Central memory CD8-positive, alpha-beta T cell (primary cell): ENCODE measurements around the gene MAMDC4.

ENCODE experiments used
- ATAC-seq: fragments of 150-1000 bp; cut with Tn5 transposase; replicated peaks from 2 replicates; pipeline ENCODE4 v1.10.0; 2022; ENCODE audit warnings: mild to moderate bottlenecking, moderate FRiP score, moderate number of reproducible peaks; ENCODE audit not compliant: poor library complexity, severe bottlenecking; ENCODE audit errors: extremely low read depth
- DNase-seq, 2 donors: peaks; one replicate each; pipeline ENCODE4 v3.0.0; 2021; ENCODE audit warnings: low spot score in 2 of 2
- H3K27ac Mint-ChIP-seq: one replicate; pipeline ENCODE4 v1.8.0; 2022; ENCODE audit warnings: low read depth, mild to moderate bottlenecking, moderate library complexity, mixed read lengths
- H3K27me3 Mint-ChIP-seq: one replicate; pipeline ENCODE4 v1.8.0; 2022; ENCODE audit warnings: mixed read lengths
- H3K36me3 Mint-ChIP-seq: one replicate; pipeline ENCODE4 v1.8.0; 2022; ENCODE audit warnings: mild to moderate bottlenecking, moderate library complexity, mixed read lengths; ENCODE audit not compliant: insufficient read depth
- H3K4me1 Mint-ChIP-seq: one replicate; pipeline ENCODE4 v1.8.0; 2022; ENCODE audit warnings: mixed read lengths
- H3K4me3 Mint-ChIP-seq: one replicate; pipeline ENCODE4 v1.8.0; 2022; ENCODE audit warnings: mild to moderate bottlenecking, moderate library complexity, mixed read lengths
- H3K9me3 Mint-ChIP-seq: one replicate; pipeline ENCODE4 v1.8.0; 2022; ENCODE audit warnings: mixed read lengths

MAMDC4 gene

DNA sequence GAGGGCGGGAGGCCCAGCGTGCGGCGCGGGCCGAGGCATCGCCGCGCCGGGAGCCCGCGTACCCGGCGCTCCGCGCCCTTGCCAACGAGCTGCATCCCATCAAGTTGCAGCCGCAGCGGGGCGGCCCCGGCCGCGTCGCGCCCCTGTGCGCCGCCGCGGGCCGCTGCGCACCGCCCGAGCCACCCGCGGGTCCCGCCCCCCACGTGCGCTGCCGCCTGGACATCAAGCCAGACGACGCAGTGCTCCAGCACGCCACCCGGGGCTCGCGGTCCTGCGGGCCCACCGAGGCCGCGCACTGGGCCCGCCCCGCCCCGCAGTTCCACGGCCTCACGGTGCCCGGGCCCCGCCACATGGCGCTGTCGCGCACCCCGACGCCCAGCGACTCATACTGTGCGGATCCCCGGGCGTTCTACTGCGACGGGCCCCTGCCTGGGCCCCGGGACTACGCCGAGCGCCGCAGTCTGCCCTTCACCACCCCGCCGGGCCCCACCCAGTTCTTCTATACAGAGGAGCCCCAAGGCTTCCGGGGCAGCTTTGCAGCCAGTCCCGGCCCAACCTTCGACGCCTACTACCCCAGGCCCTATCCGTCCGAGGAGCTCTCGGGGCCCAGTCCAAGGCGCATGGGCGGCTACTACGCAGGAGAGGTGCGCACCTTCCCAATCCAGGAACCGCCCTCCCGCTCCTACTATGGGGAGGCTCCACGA lies 7.2 kb upstream of the MAMDC4 start:
- Mint-ChIP-seq H3K27me3 (no peaks in the 10 kb centered on the region), H3K4me3 (peak overlapping the region; percentile 23)
- ATAC-seq: no peak

DNA sequence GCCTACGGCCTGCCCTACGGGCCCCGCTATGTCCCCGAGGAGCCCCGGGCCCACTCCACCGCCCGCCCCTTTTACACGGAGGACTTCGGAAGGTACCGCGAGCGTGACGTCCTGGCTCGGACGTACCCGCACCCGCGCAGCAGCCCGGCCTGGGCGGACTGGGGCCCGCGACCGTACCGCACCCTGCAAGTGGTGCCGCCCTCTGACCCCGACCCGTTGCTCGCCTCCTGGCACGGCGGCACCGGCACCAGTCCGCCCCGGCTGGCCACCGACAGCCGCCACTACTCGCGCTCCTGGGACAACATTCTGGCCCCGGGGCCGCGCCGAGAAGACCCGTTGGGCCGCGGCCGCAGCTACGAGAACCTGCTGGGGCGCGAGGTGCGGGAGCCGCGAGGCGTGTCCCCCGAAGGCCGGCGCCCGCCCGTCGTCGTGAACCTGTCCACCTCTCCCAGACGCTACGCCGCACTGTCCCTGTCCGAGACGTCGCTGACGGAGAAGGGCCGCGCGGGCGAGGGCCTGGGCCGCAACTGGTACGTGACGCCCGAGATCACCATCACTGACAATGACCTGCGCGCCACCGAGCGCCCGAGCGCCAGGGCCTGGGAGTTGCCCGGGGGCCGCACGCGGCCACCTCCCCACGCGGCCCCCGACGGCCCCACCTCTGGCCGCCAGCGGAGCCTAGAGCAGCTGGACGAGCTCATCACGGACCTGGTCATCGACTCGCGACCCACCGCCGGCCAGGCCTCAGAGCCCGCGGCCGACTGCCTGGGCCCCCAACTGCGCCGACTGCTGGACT lies 6.5 kb upstream of the MAMDC4 start:
- H3K27ac Mint-ChIP-seq: peak overlapping the region; percentile 79
- no peaks in the 10 kb centered on the region for H3K27me3 Mint-ChIP-seq
- H3K4me1 Mint-ChIP-seq: peaks cover 24% of the 10 kb centered on the region
- H3K4me3 Mint-ChIP-seq: peak overlapping the region; percentile 23
- no peaks in the 10 kb centered on the region for H3K9me3 Mint-ChIP-seq
- ATAC-seq: no peak
- H3K36me3 Mint-ChIP-seq: peaks cover 47% of the 10 kb centered on the region
- no peak for DNase-seq

More for the DNA sequence above, 7.2 kb upstream of the MAMDC4 start:
- peaks cover 28% of the 10 kb centered on the region for H3K4me1 Mint-ChIP-seq
- H3K27ac Mint-ChIP-seq: no peak overlapping the region
- DNase-seq: no peak
- no peaks in the 10 kb centered on the region for H3K9me3 Mint-ChIP-seq
- H3K36me3 Mint-ChIP-seq: peaks cover 46% of the 10 kb centered on the region

DNA sequence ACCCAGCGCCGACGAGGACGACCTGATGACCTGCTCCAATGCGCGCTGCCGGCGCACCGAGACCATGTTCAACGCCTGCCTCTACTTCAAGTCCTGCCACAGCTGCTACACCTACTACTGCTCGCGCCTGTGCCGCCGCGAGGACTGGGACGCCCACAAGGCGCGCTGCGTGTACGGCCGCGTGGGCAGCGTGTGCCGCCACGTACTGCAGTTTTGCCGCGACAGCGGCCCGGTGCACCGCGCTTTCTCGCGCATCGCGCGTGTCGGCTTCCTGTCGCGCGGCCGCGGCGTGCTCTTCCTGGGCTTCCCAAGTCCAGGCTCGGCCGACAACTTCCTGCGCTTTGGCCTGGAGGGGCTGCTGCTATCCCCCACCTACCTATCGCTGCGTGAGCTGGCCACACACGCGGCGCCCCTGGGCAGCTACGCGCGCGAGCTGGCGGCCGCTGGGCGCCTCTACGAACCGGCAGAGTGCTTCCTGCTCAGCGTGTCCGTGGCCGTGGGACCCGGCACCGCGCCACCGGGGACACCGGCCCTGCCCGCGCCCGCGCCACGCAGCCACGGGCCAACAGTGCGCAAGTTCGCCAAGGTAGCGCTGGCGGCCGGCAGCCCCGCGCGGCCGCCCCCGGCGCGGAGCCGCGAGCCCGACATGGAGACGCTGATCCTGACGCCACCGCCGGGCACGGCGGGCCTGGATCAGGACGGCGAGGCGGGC lies 5.6 kb upstream of the MAMDC4 start:
- Mint-ChIP-seq H3K36me3 (peaks cover 48% of the 10 kb centered on the region), H3K4me3 (peak overlapping the region; percentile 91), H3K27me3 (no peaks in the 10 kb centered on the region), H3K27ac (peak overlapping the region; percentile 79), H3K4me1 (peaks cover 24% of the 10 kb centered on the region), H3K9me3 (no peaks in the 10 kb centered on the region)
- ATAC-seq: no peak
- DNase-seq: no peak

DNA sequence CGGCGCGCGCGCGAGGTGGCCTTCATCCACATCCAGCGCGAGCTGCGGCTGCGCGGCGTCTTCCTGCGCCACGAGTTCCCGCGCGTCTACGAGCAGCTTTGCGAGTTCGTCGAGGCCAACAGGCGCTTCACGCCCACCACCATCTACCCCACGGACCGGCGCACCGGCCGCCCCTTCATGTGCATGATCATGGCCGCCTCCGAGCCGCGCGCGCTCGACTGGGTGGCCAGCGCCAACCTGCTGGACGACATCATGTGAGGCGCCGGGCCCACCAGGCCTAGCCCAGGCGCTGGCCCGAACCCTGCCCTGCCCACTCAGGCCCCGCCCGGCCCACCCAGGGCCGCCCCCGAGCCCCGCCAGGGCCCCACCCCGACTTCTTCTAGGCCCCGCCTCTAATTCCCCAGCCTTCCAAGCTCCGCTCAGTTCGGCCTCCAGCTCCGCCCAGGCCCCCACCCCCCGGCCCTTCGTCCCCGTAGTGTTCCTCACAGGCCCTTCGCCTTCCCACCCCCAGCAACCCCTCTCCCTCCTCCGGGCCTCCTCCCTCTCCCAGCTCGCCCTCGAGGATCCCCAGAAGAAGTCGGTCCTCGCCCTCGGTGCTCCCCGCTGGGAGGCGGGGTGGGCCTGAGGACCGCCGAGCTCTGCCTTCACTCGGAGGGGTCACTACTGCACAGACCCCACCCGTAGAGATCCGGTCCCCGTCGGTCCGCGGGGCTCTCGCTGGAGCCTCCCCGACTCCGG lies 4.9 kb upstream of the MAMDC4 start:
- Mint-ChIP-seq H3K36me3 (peaks cover 47% of the 10 kb centered on the region), H3K27ac (peak overlapping the region; percentile 94), H3K27me3 (no peaks in the 10 kb centered on the region), H3K4me1 (peaks cover 21% of the 10 kb centered on the region), H3K4me3 (peak overlapping the region; percentile 91), H3K9me3 (no peaks in the 10 kb centered on the region)
- ATAC-seq (no peak), DNase-seq (no peak)

DNA sequence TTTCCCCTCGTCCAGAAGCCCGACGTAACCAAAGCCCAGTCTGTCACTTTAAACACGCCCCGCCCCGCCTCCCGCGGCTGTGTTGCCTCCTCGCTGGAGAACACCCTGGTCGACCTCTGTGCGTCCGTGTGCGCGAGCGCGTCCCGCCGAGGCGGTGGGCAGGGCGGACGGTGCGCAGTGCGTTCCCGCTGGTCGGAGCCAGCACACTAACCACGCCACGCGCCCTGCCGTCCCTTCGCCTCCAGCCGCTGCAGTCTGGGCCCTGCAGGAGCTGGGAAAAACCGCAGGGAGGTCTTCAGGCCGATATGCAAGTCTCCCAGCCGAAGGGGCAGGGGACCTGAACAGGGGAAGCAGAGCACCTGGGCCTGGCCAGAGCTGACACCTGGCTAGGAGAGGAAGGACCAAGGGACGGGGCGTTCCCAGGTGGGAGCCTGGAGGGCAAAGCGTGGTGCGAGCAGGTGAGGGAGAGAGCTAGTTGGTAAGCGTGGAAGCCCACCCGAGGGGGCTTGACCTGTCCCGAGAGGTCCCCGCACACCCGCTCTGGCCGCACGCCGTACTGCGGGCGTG lies 4.2 kb upstream of the MAMDC4 start:
- no peak for ATAC-seq
- Mint-ChIP-seq H3K27me3 (no peaks in the 10 kb centered on the region), H3K36me3 (peaks cover 47% of the 10 kb centered on the region), H3K4me3 (peak overlapping the region; percentile 91), H3K9me3 (no peaks in the 10 kb centered on the region), H3K27ac (peak overlapping the region; percentile 94), H3K4me1 (peaks cover 18% of the 10 kb centered on the region)
- DNase-seq: peak; percentile 59 to 68

DNA sequence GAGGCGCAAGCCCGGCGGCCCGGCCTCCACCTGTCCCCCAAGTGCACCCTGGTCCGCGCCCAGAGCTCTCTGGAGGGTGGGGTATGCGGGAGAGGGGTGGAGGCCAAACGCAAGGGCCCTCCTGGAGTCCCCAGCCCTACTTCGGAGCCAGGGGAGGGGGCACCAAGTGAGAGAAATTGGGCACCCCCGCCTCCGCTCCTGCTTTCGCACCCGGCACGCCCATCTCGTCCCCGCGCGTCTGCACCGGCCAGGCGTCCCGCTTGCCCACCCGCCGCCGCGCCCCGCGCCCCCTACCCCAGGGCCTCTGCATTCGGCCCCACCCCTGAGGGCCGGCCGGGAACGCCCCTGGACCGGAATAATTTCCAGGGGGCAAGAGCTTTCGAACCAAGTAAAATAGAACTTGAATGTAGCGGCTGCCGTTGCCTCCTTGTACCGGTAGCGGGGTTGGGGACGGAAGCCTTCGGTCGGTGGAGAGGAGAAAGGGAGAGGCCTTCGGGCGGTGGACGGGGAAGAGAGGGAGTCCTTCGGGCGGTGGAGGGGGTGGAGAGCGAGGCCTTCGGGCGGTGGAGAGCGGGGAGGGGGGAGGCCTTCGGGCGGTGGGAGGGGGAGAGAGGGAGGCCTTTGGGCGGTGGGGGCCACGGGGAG lies 3.6 kb upstream of the MAMDC4 start:
- Mint-ChIP-seq H3K4me3 (peak overlapping the region; percentile 91), H3K27ac (peak overlapping the region; percentile 94), H3K4me1 (peaks cover 18% of the 10 kb centered on the region), H3K27me3 (no peaks in the 10 kb centered on the region), H3K9me3 (no peaks in the 10 kb centered on the region), H3K36me3 (peaks cover 43% of the 10 kb centered on the region)
- no peak for DNase-seq
- peak; percentile 8 for ATAC-seq

DNA sequence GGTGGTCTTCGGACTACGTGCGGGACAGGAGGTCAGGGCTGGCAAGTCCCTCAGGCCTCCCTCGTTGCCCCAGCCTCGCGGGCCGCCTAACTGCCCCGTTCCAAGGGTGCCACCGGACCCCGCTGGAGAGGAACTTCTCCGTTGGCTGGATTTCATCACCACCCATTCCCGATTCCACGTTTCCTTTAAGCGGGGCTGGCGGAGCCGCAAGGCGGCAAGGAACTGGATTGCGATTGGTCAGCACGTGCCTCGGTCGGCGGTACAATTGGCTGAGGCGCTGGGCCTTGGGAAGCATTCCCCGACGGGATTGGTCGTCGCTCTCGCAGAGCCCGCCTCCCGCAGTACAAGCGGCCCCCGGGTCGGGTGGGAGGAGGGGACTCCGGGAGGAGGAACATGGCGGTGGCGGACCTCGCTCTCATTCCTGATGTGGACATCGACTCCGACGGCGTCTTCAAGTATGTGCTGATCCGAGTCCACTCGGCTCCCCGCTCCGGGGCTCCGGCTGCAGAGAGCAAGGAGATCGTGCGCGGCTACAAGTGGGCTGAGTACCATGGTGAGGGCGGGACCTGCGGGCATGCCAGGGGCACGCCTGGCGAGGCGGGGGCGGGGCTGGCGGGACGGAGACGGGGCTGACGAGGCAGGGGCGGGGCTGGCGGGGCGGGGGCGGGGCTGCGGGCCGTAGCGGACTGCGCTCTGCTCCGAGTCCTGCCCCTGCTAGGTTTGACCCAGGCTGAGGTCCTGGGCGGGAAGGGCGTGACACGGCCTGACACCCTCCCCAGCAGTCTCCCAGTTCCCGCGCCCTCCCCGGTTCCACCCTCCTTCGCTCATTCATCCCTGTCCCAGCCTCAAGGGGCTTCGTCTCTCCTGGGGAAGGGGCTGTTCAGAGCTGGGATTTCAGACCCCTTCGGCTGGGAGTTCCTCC lies 2.8 kb upstream of the MAMDC4 start, which contains the start of gene PHPT1:
Gene PHPT1, plus strand, starts transcription at position 372 of the 922 bp plus-strand sequence. Its CDS starts 22 bp downstream, at position 394.
- no peaks in the 10 kb centered on the region for H3K9me3 Mint-ChIP-seq
- no peaks in the 10 kb centered on the region for H3K27me3 Mint-ChIP-seq
- peak within 1 kb of the TSS; percentile 94 for H3K27ac Mint-ChIP-seq
- ATAC-seq (peak; percentile 91), DNase-seq (peak; percentile 91 to 95)
- H3K36me3 Mint-ChIP-seq: peaks cover 37% of the 10 kb centered on the region
- peaks cover 18% of the 10 kb centered on the region for H3K4me1 Mint-ChIP-seq
- peak within 1 kb of the TSS; percentile 91 for H3K4me3 Mint-ChIP-seq

DNA sequence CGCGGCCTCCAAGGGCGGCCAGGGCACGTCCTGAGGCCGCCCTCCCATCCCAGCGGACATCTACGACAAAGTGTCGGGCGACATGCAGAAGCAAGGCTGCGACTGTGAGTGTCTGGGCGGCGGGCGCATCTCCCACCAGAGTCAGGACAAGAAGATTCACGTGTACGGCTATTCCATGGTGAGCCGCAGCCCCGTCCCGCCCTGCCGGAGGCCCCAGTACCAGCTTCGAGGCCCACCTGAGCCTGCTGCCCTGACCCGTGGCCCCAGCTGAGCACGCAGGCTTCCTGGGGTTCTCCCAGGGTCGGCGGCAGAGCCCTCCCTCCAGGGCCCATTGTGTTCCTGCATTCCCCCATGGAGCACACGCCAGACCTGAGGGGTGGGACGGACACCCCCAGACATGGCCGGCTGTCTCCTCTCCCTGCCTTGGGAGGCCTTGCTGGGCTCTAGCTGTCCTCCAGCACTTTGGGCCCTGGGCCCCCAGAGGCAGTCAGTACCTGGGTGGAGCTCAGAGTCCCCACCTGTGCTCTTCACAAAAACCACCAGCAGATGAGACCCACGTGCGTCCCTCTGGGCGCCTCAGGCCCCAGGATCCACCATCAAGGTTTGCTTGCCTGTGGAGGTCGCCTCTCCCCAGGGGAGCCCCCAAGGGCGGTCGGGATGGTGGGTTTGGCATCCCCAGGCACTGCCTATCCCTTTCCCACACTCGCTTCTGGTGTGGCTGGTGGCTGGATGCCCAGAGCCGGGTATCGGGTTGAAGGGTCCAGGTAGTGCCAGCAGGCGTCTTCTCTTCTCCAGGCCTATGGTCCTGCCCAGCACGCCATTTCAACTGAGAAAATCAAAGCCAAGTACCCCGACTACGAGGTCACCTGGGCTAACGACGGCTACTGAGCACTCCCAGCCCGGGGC lies 1.9 kb upstream of the MAMDC4 start:
- Mint-ChIP-seq H3K4me3 (peak overlapping the region; percentile 91), H3K4me1 (peaks cover 18% of the 10 kb centered on the region), H3K36me3 (peaks cover 35% of the 10 kb centered on the region), H3K9me3 (no peaks in the 10 kb centered on the region), H3K27ac (peak overlapping the region; percentile 94), H3K27me3 (no peaks in the 10 kb centered on the region)
- ATAC-seq: no peak
- DNase-seq: no peak

DNA sequence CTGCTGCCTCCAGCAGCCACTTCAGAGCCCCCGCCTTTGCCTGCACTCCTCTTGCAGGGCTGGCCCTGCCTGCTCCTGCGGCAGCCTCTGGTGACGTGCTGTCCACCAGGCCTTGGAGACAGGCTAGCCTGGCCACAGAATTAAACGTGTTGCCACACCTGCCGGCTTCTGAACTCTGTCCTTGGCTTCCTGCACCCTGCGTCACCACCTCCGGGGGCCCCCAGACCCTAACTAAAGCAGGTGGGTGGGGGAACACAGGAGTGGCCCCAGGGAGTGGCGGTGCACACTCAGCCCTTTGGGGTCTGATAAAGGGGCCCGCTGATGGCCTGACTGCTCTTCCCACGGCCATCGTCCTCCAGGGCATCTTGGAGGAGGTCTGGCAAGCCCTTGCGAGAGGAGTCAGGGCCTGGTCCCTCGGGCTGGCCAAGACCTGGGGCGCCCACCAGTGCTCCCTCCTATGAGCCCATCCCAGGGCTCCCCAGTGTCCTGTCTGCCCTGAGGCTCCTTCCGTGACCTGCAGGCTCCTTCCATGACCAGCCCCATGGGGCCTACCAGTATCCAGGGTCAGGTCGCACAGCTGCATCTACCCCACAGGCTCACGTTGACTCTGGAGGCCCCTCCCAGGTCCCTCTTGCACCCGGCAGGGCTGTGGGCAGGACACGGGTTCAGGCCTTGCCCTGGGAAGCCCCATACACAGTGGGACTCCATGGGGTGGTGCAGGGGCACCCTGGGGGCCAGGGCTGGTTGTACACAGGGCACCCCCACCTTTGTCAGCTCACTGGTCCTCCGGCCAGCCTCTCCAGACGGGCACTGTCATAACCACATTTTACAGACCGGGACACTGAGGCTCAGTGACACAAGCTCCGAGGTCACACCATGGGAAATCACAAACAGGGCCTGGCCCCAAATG lies 1.0 kb upstream of the MAMDC4 start:
- Mint-ChIP-seq H3K4me1 (peaks cover 18% of the 10 kb centered on the region), H3K36me3 (peaks cover 36% of the 10 kb centered on the region), H3K4me3 (peak overlapping the region; percentile 91), H3K27ac (no peak overlapping the region), H3K27me3 (no peaks in the 10 kb centered on the region), H3K9me3 (no peaks in the 10 kb centered on the region)
- no peak for DNase-seq
- ATAC-seq: no peak
